A673 (cell line): Measurements from ENCODE around the gene PON3.

Experiments used
- EZH2 ChIP-seq: fragments of 200-600 bp; sonication (generic); IDR thresholded peaks from 2 replicates; pipeline ENCODE4 v1.6.1; 2017; ENCODE audit warnings: borderline replicate concordance, low read depth, mild to moderate bottlenecking, mixed read lengths, antibody characterized with exemption, low read length; ENCODE audit not compliant: poor library complexity, severe bottlenecking
- TF ChIP-seq, protein P1 (sequence below): fragments of 300-800, 200-600 bp; sonication (generic); conservative IDR thresholded peaks from 2 replicates; pipeline ENCODE4 v1.5.1; 2017; ENCODE audit warnings: low read depth, mild to moderate bottlenecking, antibody characterized with exemption, low read length, moderate library complexity, mixed read lengths

DNA sequence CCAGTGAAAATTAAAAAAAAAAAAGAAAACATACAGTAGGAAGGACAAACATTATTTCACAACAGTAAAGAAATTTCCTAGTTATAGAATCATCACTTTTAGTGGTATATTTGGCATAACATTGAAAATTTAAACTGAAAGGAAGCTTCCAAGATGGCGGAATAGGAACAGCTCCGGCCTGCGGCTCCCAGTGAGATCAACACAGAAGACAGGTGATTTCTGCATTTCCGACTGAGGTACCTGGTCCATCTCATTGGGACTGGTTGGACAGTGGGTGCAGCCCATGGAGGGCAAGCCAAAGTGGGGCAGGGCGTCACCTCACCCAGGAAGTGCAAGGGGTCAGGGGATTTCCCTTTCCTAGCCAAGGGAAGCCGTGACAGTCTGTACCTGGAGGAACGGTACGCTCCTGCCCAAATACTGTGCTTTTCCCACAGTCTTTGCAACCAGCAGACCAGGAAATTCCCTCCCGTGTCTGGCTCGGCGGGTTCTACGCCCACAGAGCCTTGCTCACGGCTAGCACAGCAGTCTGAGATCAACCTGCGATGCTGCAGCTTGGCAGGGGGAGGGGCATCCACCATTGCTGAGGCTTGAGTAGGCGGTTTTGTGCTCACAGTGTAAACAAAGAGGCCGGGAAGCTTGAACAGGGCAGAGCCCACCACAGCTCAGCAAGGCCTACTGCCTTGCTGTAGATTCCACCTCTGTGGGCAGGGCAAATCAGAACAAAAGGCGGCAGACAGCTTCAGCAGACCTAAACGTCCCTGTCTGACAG, 19.4 kb downstream of the PON3 start:
- TF ChIP-seq, protein P1, sequence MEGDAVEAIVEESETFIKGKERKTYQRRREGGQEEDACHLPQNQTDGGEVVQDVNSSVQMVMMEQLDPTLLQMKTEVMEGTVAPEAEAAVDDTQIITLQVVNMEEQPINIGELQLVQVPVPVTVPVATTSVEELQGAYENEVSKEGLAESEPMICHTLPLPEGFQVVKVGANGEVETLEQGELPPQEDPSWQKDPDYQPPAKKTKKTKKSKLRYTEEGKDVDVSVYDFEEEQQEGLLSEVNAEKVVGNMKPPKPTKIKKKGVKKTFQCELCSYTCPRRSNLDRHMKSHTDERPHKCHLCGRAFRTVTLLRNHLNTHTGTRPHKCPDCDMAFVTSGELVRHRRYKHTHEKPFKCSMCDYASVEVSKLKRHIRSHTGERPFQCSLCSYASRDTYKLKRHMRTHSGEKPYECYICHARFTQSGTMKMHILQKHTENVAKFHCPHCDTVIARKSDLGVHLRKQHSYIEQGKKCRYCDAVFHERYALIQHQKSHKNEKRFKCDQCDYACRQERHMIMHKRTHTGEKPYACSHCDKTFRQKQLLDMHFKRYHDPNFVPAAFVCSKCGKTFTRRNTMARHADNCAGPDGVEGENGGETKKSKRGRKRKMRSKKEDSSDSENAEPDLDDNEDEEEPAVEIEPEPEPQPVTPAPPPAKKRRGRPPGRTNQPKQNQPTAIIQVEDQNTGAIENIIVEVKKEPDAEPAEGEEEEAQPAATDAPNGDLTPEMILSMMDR = no peak
- no peak for TF ChIP-seq EZH2
